Measurements from ENCODE around the gene PKNOX2.

The PKNOX2 gene

GRCh38 chr11:125262194-125262829 is 97.8 kb downstream of the PKNOX2 start:
- DNase-seq (ENCODE audit: low read depth in 2 of 2): no peak
- TF ChIP-seq, protein P1, sequence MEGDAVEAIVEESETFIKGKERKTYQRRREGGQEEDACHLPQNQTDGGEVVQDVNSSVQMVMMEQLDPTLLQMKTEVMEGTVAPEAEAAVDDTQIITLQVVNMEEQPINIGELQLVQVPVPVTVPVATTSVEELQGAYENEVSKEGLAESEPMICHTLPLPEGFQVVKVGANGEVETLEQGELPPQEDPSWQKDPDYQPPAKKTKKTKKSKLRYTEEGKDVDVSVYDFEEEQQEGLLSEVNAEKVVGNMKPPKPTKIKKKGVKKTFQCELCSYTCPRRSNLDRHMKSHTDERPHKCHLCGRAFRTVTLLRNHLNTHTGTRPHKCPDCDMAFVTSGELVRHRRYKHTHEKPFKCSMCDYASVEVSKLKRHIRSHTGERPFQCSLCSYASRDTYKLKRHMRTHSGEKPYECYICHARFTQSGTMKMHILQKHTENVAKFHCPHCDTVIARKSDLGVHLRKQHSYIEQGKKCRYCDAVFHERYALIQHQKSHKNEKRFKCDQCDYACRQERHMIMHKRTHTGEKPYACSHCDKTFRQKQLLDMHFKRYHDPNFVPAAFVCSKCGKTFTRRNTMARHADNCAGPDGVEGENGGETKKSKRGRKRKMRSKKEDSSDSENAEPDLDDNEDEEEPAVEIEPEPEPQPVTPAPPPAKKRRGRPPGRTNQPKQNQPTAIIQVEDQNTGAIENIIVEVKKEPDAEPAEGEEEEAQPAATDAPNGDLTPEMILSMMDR (IDR thresholded peaks at IDR 0.05; ENCODE audit: low read depth, low read length): no peak
- H3K4me3 ChIP-seq (replicated peaks in 1 of 2; ENCODE audit: low read depth in 2 of 2, low read length in 2 of 2): no peak overlapping the region

DNA sequence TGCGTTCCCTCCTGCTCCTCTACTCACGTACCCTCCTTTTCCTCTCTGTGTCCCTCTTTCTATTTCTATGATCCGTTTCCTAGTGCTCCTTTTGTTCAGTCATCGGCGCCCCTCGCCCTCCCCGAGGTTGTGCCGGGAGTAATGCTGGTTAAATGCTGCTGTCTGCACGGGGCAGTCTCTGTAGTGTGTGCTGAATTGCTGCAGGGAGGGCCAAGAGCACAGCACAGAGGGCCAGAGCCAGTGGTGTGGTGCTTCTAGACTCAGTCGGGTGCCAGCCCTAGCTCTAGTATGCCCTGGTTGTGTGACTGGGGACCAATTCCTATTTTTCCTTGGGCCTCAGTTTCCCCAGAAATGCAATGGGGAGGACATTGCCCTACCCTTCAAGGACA is 98.3 kb downstream of the PKNOX2 start:
- H3K4me3 ChIP-seq (replicated peaks in 1 of 2; ENCODE audit: low read depth in 2 of 2, low read length in 2 of 2): no peak overlapping the region
- DNase-seq (ENCODE audit: low read depth in 2 of 2): peak; percentile 30 to 47
- TF ChIP-seq, protein P1 (IDR thresholded peaks at IDR 0.05; ENCODE audit: low read depth, low read length): no peak

DNA sequence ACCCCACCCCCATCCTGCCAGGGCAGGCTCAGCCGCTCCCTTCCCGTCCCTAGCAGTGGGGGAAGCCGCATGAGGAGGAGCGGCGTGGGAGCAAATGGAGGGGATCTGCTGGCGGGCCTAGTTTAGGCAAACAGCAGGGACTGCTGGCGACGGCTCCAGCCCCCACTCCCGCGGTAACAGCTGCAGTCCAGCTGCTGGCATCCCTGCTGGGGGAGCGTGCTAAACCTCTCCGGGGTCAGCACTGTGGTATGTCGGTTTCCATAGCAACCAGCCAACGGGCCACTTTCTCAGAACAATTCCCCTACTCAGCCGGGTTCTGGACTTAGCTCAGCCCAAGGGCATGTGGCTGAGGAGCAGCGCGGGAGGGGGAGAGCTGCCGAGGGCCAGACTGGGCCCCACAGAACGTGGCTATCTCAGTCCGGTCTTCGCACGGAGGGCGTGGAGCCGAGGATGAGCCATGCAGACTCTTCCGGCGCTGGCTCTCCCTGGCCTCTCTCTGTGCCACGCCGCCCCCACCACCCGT is 98.8 kb downstream of the PKNOX2 start:
- DNase-seq (ENCODE audit: low read depth in 2 of 2): peak; percentile 97 to 99
- TF ChIP-seq, protein P1 (IDR thresholded peaks at IDR 0.05; ENCODE audit: low read depth, low read length): no peak
- no peak overlapping the region for H3K4me3 ChIP-seq (replicated peaks in 1 of 2; ENCODE audit: low read depth in 2 of 2, low read length in 2 of 2)

DNA sequence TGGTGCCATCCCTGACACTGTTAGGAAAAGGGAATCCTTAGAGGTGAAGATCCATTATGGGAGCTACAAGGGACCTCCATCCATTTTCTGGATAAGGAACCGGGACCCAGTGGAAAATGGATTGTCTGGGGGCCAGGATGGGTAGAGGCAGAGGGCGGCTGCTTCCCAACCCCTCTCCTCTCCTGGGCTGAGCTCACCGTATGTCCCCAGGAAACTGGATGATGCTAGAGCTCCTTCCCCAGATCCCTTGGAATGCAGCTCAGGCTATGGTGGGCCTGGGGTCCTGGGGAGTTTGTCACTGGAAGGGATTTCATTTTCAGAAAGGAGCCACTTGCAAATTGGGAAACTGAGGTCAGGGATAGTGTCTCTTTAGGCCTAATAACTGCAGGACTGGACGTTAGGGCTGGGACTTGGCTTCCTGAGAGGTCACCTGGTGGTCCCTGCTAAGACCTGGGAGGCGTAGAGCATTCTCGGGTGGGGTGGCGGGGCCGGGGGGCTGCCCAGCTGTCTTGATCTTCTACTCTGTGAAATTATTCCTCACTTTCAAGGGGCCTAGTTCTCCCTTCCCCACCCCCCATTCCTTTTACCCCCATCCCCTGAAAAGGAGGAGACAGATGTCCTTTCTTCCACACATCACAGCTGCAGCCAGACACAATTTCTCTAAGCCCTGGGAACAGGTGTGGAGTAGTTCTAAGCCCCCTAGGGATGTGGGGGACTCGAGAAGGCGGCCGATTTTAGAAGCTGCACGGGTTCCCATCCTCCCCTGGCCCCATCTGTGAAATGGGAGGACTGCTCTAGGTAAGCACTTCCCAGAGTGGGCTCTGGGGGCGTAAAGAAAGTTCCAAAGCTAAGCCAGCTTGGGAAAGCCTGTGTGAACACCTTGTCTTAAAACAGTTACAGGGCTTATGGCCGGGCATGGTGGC is 99.8 kb downstream of the PKNOX2 start:
- DNase-seq (ENCODE audit: low read depth in 2 of 2): no peak
- H3K4me3 ChIP-seq (replicated peaks in 1 of 2; ENCODE audit: low read depth in 2 of 2, low read length in 2 of 2): no peak overlapping the region
- TF ChIP-seq, protein P1 (IDR thresholded peaks at IDR 0.05; ENCODE audit: low read depth, low read length): no peak

- DNase-seq (ENCODE audit: low read depth in 2 of 2): no peak
- H3K4me3 ChIP-seq (replicated peaks in 1 of 2; ENCODE audit: low read depth in 2 of 2, low read length in 2 of 2): no peak overlapping the region
- TF ChIP-seq, protein P1 (IDR thresholded peaks at IDR 0.05; ENCODE audit: low read depth, low read length): no peak
These were observed 103.0 kb downstream of the PKNOX2 start for GRCh38 chr11:125267548-125267947.

DNA sequence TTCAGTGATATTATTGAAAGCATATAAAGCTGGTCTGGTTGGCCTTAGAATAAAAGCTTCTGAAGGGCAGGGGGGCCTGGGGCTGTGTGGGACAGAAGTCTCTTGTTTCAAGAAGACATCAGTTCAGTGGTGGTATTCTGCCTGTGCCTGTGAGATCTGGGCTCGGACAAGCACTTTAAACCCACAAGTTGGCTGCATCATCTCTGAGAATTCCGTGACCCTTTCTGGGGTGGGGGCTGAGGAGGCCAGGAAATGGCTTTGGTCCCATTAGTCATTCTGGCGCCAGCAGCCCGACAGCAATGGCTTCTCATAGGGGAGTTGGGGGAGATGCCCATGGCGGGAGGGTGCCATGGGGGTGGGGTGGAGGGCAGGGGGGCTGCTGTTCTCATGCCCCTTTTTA is 104.1 kb downstream of the PKNOX2 start:
- TF ChIP-seq, protein P1 (IDR thresholded peaks at IDR 0.05; ENCODE audit: low read depth, low read length): no peak
- DNase-seq (ENCODE audit: low read depth in 2 of 2): no peak
- H3K4me3 ChIP-seq (replicated peaks in 1 of 2; ENCODE audit: low read depth in 2 of 2, low read length in 2 of 2): no peak overlapping the region

All from cardiac fibroblast (primary cell).